Spleen (tissue), 11 donors: ENCODE data around the gene C1QTNF12. TPM values are rescaled to one million over a fixed set of nuclear protein-coding genes. Genes with fewer than 3 reads are reported as not detected.

ENCODE experiments used
- DNase-seq: peaks from one replicate; pipeline ENCODE4 v3.0.0-alpha.2; 2020
- H3K27ac ChIP-seq, 8 donors: fragments of 200-600 bp; sonication (generic) in 7 of 8; 1 replicate in 4 of 8; 2 replicates in 4 of 8; pipeline versions ENCODE4 v1.5.0 to v1.8.0; 2016 to 2021; ENCODE audit warnings: inconsistent platforms in 4 of 8, mild to moderate bottlenecking in 4 of 8, moderate library complexity in 1 of 8
- H3K27me3 ChIP-seq, 7 donors: fragments of 200-600 bp; sonication (generic) in 6 of 7; replicated peaks in 1 of 7; 1 replicate in 4 of 7; 2 replicates in 3 of 7; pipeline versions ENCODE4 v1.5.0 to v1.8.0; 2016 to 2021; ENCODE audit warnings: inconsistent platforms in 3 of 7, mild to moderate bottlenecking in 1 of 7
- H3K36me3 ChIP-seq, 6 donors: fragments of 200-600 bp; sonication (generic) in 5 of 6; 1 replicate in 4 of 6; 2 replicates in 2 of 6; pipeline versions ENCODE4 v1.5.0 to v1.8.0; 2016 to 2021; ENCODE audit warnings: inconsistent platforms in 2 of 6
- H3K4me1 ChIP-seq, 6 donors: fragments of 200-600 bp; sonication (generic) in 5 of 6; 1 replicate in 3 of 6; 2 replicates in 3 of 6; pipeline versions ENCODE4 v1.5.0 to v1.8.0; 2016 to 2021; ENCODE audit warnings: inconsistent platforms in 3 of 6
- H3K4me3 ChIP-seq, 8 donors: fragments of 200-600 bp; sonication (generic) in 7 of 8; 1 replicate in 4 of 8; 2 replicates in 4 of 8; pipeline versions ENCODE4 v1.5.0 to v1.8.0; 2016 to 2021; ENCODE audit warnings: inconsistent platforms in 4 of 8, mild to moderate bottlenecking in 4 of 8, moderate library complexity in 2 of 8
- H3K9me3 ChIP-seq, 8 donors: fragments of 200-600 bp; sonication (generic) in 7 of 8; 1 replicate in 4 of 8; 2 replicates in 4 of 8; pipeline versions ENCODE4 v1.5.0 to v1.8.0; 2016 to 2021; ENCODE audit warnings: inconsistent platforms in 4 of 8
- POLR2A ChIP-seq, 3 donors: fragments of 450-650 bp; IDR thresholded peaks; one replicate each; pipeline ENCODE4 v1.5.1; 2017; ENCODE audit warnings: antibody characterized with exemption in 3 of 3, mild to moderate bottlenecking in 1 of 3
- POLR2AphosphoS5 ChIP-seq, 3 donors: sonication (generic); formaldehyde crosslinking; IDR thresholded peaks; one replicate each; pipeline ENCODE4 v1.5.1; 2017; ENCODE audit warnings: antibody characterized with exemption in 3 of 3
- WGBS, 5 donors: extraction: QIAGEN DNeasy Blood & Tissue Kit in 3 of 5; methylation state at CpG; one replicate each; pipeline versions ENCODE4 v1.1.5 to v1.1.7; 2013 to 2018; 5-methylcytosine and 5-hydroxymethylcytosine counted together
- intact Hi-C: fragments of 100-400 bp; cut with DNase I; formaldehyde crosslinking; loops from one replicate; pipeline ENCODE4 v1.15.0; 2023; ENCODE audit warnings: low total_unique reads
- polyA plus RNA-seq, 3 donors: library from polyadenylated mRNA; stranded (reverse); fragments of 200-250 nt; gene quantifications; one replicate each; pipeline ENCODE4 v1.2.1, GENCODE V29; 2013
- total RNA-seq, 7 donors: library from RNA; depleted of rRNA in 3 of 7; stranded (reverse); fragments of >200 nt in 3 of 7; fragmentation: NEBNext Ultra II Directional in 4 of 7; extraction: Animal tissue kit (Norgen Biotek cat#: 25700) in 4 of 7; gene quantifications; one replicate each; pipeline versions ENCODE4 v1.1.0 to v1.2.1, GENCODE V29; 2016 to 2021
- TF ChIP-seq, protein P1 (sequence below), 11 experiments: fragments of 200-600 bp in 7 of 11; fragments of 450-650 bp in 4 of 11; sonication (generic) in 4 of 11; IDR thresholded peaks in 8 of 11; conservative IDR thresholded peaks in 3 of 11; 1 replicate in 7 of 11; 2 replicates in 4 of 11; pipeline versions ENCODE4 v1.4.0 to v1.8.0; 2016 to 2021; ENCODE audit warnings: antibody characterized with exemption in 11 of 11, inconsistent platforms in 4 of 11, mild to moderate bottlenecking in 1 of 11
- donor health status: healthy with polysubstance abuse.
- donor health status: DM: no; HTN: no; CAD: no; lungs with moderate emphysema.
- donor health status: DM: no; HTN: no; CAD: no.
- donor health status: Bipolar disorder and iron deficiency.
- donor health status: healthy.
- donor health status: DM: no; HTN: no; CAD: no.
- donor health status: DM: yes; HTN: yes; CAD: no.

C1QTNF12 gene
- total and polyA plus RNA-seq, 10 donors = 0.87 to 5.5 (median 1.4) TPM; not detected in 3

DNA sequence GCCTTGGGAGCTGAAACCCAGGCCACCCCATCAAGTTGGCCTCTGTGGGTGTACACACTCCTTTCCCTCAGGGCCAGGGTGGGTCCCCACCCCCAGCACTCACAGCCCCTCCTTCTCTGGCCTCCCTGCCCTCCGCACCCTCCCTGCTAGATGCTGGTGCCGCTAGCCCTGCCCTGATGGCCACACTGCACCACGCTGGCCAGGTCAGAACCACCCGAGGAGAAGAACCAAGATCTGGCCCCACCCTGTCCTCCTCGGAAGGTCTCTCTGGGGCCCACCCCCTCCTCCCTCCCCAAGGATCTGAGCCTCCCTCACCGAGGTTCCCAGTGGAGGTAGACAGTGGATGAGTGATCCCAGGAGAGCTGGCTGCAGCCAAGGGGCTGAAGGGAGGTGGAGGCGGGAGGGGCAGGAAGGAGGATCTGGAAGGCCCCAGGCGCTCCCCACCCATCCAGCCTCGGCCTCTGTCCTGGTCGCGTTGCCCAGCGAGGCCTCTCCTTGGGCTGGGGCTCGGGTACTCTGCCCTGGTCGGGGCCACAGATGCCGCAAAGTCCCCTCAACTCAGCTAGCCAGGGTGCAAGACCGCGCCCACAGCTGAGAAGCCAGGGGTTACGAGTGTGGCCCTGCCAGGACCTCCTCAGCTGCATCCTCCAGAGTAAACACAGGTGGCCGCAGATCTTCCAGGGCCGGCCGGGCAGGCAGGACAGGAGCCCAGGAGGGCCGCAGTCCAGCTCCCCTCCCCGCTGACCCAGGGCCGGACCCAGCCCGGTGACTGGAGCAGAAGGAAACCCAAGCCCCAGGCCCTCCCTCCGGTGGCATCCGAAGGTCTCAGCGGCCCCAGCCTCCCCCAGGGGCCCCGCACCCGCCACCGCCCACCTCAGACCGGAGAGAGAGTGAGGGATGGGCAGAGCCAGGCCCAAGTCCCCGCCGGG lies 9.3 kb downstream of the C1QTNF12 start:
- WGBS, 5 donors = 47 to 52% (median 48%) methylated on average over 20 to 34 of the region's 34 CpGs
- DNase-seq = no peak
- TF ChIP-seq, protein P1, sequence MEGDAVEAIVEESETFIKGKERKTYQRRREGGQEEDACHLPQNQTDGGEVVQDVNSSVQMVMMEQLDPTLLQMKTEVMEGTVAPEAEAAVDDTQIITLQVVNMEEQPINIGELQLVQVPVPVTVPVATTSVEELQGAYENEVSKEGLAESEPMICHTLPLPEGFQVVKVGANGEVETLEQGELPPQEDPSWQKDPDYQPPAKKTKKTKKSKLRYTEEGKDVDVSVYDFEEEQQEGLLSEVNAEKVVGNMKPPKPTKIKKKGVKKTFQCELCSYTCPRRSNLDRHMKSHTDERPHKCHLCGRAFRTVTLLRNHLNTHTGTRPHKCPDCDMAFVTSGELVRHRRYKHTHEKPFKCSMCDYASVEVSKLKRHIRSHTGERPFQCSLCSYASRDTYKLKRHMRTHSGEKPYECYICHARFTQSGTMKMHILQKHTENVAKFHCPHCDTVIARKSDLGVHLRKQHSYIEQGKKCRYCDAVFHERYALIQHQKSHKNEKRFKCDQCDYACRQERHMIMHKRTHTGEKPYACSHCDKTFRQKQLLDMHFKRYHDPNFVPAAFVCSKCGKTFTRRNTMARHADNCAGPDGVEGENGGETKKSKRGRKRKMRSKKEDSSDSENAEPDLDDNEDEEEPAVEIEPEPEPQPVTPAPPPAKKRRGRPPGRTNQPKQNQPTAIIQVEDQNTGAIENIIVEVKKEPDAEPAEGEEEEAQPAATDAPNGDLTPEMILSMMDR (IDR thresholded peaks at IDR 0.05 in 8 of 11, conservative IDR thresholded peaks at IDR 0.05 in 3 of 11) = no peak
- TF ChIP-seq POLR2AphosphoS5 (IDR thresholded peaks at IDR 0.05) (peak in 1 of 3 donors; percentile 30), POLR2A (IDR thresholded peaks at IDR 0.05) (no peak)
- intact Hi-C loops = no loop called here
- Histone ChIP-seq H3K4me1 (peaks cover 0 to 46% (median 32%) of the 10 kb centered on the region in 6 donors), H3K27ac (no peak overlapping the region), H3K4me3 (no peak overlapping the region), H3K36me3 (peaks cover 0 to 27% (median 11%) of the 10 kb centered on the region in 6 donors), H3K9me3 (no peaks in the 10 kb centered on the region), H3K27me3 (peaks cover 0 to 60% (median 32%) of the 10 kb centered on the region in 7 donors)

- intact Hi-C loops = no loop called here
- Histone ChIP-seq H3K36me3 (peaks cover 0 to 27% (median 11%) of the 10 kb centered on the region in 6 donors), H3K4me1 (peaks cover 0 to 49% (median 33%) of the 10 kb centered on the region in 6 donors), H3K27ac (no peak overlapping the region), H3K27me3 (peaks cover 0 to 51% (median 32%) of the 10 kb centered on the region in 7 donors), H3K4me3 (no peak overlapping the region), H3K9me3 (no peaks in the 10 kb centered on the region)
- TF ChIP-seq POLR2A (IDR thresholded peaks at IDR 0.05) = no peak
- TF ChIP-seq POLR2AphosphoS5 (IDR thresholded peaks at IDR 0.05) = peak in 2 of 3 donors; percentile 15 to 25
- DNase-seq = no peak
- 80 to 85% (median 84%) methylated on average over 12 to 22 of the region's 22 CpGs for WGBS, 5 donors
Measured at GRCh38 chr1:1236176-1236763, 10.3 kb downstream of the C1QTNF12 start.

DNA sequence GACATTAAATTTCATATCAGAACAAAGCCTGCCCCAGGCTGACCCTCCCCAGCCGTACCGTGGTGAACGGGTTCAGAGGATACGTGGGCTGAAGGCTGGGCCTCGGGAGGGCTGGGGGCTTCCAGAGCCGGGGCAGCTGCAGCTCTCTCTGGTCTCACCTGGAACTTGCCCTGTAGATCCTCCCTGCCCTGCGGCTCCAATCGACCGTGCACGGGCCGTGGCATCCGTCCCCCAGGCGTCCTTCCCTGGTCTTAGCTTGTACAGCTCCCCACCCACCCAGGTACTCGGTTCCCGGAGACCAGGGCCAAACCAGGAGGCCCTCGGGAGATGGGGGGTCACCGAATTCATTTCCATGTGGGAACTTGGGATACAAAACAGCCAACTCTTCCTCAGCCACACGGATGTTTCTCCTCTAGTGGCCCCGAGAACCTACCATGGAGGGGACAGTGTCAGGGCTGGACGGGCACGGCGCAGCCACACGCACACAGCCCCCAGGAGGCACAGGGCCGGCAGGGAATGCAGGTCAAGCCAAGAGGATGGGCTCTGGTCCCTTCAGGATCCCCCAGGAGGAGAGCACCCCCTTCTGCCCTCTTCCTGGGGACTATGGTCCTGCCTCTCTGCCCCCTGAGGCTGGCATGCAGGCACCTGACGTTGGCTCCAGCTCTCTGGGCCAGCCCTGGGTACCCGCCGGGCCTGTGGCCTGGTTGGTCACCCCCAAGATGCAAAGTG lies 11.3 kb downstream of the C1QTNF12 start:
- WGBS, 5 donors = 84 to 94% (median 91%) methylated on average over 23 to 27 of the region's 27 CpGs
- Histone ChIP-seq H3K4me1 (peaks cover 8 to 60% (median 43%) of the 10 kb centered on the region in 6 donors), H3K36me3 (peaks cover 0 to 28% (median 11%) of the 10 kb centered on the region in 6 donors), H3K27ac (no peak overlapping the region), H3K4me3 (no peak overlapping the region), H3K27me3 (peaks cover 0 to 40% (median 26%) of the 10 kb centered on the region in 7 donors), H3K9me3 (no peaks in the 10 kb centered on the region)
- DNase-seq = no peak
- intact Hi-C loops = no loop called here
- TF ChIP-seq POLR2AphosphoS5 (IDR thresholded peaks at IDR 0.05) = peak in 1 of 3 donors; percentile 13
- TF ChIP-seq, protein P1 (IDR thresholded peaks at IDR 0.05 in 8 of 11, conservative IDR thresholded peaks at IDR 0.05 in 3 of 11) = no peak

- Histone ChIP-seq H3K27me3 (peaks cover 0 to 31% (median 21%) of the 10 kb centered on the region in 7 donors), H3K4me3 (no peak overlapping the region), H3K27ac (no peak overlapping the region), H3K9me3 (no peaks in the 10 kb centered on the region), H3K36me3 (peaks cover 0 to 37% (median 14%) of the 10 kb centered on the region in 6 donors), H3K4me1 (peaks cover 13 to 69% (median 51%) of the 10 kb centered on the region in 6 donors)
- TF ChIP-seq, protein P1 (IDR thresholded peaks at IDR 0.05 in 8 of 11, conservative IDR thresholded peaks at IDR 0.05 in 3 of 11) = no peak
- no peak for TF ChIP-seq POLR2A (IDR thresholded peaks at IDR 0.05)
- no peak for TF ChIP-seq POLR2AphosphoS5 (IDR thresholded peaks at IDR 0.05)
- no peak for DNase-seq
- WGBS, 5 donors = 87 to 96% (median 95%) methylated on average over 21 to 28 of the region's 28 CpGs
- intact Hi-C loops = no loop called here
Measured at GRCh38 chr1:1234180-1234808, 12.2 kb downstream of the C1QTNF12 start.
